Measurements from ENCODE around the gene FUT2.

Gene FUT2

DNA sequence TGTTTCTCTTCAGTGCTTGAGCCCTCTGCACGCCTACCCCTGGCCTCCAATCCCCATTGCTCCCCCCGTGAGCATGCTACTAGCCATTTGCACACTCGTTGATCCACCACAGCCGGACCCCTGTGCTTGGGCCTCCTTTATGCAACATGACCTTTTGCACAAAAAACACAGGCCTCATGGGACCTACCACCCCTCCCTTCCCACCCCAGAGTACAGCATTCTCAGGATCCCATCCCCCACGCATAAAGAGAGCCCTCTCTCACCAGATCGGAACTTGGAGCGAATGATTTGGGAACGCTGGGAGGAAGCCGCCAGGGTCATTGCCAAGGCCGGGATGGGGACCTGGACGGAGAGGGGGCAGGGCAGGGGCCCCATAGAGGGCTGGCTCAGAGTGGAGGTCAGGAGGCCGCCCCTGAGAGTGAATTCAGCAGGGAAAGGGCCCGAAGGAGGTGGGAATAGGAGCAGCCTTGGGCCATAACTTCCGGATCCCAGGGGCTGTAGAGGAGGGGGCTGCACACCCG lies 23.0 kb downstream of the FUT2 start:
- DNase-seq, result no peak
- TF ChIP-seq, protein P1, sequence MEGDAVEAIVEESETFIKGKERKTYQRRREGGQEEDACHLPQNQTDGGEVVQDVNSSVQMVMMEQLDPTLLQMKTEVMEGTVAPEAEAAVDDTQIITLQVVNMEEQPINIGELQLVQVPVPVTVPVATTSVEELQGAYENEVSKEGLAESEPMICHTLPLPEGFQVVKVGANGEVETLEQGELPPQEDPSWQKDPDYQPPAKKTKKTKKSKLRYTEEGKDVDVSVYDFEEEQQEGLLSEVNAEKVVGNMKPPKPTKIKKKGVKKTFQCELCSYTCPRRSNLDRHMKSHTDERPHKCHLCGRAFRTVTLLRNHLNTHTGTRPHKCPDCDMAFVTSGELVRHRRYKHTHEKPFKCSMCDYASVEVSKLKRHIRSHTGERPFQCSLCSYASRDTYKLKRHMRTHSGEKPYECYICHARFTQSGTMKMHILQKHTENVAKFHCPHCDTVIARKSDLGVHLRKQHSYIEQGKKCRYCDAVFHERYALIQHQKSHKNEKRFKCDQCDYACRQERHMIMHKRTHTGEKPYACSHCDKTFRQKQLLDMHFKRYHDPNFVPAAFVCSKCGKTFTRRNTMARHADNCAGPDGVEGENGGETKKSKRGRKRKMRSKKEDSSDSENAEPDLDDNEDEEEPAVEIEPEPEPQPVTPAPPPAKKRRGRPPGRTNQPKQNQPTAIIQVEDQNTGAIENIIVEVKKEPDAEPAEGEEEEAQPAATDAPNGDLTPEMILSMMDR (IDR thresholded peaks at IDR 0.05), result no peak
- H3K4me1 Mint-ChIP-seq, result peaks cover 63% of the 10 kb centered on the region
- H3K36me3 Mint-ChIP-seq (ENCODE audit: low read depth), result no peaks in the 10 kb centered on the region
- H3K27ac Mint-ChIP-seq, result peak overlapping the region; percentile 63
- peaks cover 6% of the 10 kb centered on the region for H3K27me3 Mint-ChIP-seq (ENCODE audit: low read depth, poor library complexity)
- H3K9me3 Mint-ChIP-seq, result no peaks in the 10 kb centered on the region
- peak overlapping the region; percentile 68 for H3K4me3 Mint-ChIP-seq

DNA sequence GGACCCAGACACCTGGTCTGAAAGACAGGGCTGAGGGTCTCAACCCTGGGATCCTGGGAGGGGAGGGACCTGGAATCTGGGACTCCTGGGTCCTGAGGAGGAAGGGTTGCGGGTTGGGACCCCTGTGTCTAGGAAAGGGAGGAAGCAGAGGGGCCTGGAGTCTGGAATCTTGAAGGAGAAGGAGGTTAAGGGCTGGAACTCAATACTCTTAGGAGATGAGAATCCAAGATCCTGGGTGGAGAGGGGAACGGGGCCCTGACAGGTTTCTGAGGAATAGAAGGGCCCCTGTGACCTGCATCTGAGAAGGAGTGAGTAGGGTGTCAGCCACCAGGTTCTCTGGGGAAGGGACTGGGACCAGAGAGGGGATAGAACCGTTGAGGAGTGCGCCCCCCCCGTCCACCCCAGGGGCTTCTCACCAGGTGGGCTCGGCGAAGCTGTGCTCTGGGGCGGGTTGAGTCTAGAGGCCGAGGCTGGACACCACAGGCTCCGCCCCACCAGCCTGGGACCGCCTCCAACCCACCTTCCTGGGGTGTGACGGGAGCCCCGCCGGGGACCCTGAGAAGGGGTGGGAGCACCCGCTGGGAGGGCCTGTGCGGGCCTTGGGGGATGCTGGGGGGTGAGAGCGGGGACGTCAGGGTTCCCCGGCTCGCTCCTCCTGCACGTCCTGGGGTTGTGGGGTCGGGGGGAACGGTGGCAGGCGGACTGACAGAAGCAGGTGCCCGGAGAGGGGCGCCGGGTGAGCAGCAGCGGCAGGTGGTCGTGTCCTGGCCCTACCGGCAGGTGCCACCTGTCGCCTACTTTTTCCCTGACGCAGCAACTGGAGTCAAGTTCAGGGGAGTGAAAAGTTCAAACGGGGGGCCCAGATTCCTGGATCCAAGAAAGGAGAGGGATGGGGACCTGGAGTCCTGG lies 23.7 kb downstream of the FUT2 start, which contains the start of gene MAMSTR:
Gene MAMSTR (minus strand): TSS at position 463 of the 909 bp plus-strand sequence. CDS start 694 bp downstream, outside the sequence.
- DNase-seq, result no peak
- no peaks in the 10 kb centered on the region for H3K9me3 Mint-ChIP-seq
- H3K4me3 Mint-ChIP-seq, result peak within 1 kb of the TSS; percentile 99
- peaks cover 6% of the 10 kb centered on the region for H3K27me3 Mint-ChIP-seq (ENCODE audit: low read depth, poor library complexity)
- peak within 1 kb of the TSS; percentile 99 for H3K27ac Mint-ChIP-seq
- H3K4me1 Mint-ChIP-seq, result peaks cover 60% of the 10 kb centered on the region
- TF ChIP-seq, protein P1 (IDR thresholded peaks at IDR 0.05), result no peak
- H3K36me3 Mint-ChIP-seq (ENCODE audit: low read depth), result no peaks in the 10 kb centered on the region

DNA sequence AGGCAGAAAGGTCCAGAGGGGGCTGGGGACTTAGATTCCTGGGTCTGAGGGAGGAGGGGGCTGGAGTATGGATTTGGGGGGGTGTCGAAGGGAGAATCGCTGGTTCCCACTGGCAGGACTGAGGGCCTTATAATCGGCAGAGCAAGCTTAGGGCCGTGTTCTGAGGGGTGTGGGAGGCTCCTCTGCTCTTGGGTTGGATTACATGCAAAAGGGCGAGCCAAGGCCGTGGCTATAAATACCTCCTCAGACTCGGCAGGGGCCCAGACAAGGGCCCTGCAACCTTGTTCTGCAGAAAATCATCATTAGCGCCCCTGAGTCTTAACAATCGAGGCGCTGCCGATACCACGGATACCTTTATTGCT lies 24.5 kb downstream of the FUT2 start:
- peaks cover 60% of the 10 kb centered on the region for H3K4me1 Mint-ChIP-seq
- peak overlapping the region; percentile 99 for H3K4me3 Mint-ChIP-seq
- no peak for DNase-seq
- no peaks in the 10 kb centered on the region for H3K9me3 Mint-ChIP-seq
- H3K27ac Mint-ChIP-seq, result peak overlapping the region; percentile 99
- H3K27me3 Mint-ChIP-seq (ENCODE audit: low read depth, poor library complexity), result peaks cover 3% of the 10 kb centered on the region
- H3K36me3 Mint-ChIP-seq (ENCODE audit: low read depth), result peaks cover 4% of the 10 kb centered on the region
- TF ChIP-seq, protein P1 (IDR thresholded peaks at IDR 0.05), result no peak

DNA sequence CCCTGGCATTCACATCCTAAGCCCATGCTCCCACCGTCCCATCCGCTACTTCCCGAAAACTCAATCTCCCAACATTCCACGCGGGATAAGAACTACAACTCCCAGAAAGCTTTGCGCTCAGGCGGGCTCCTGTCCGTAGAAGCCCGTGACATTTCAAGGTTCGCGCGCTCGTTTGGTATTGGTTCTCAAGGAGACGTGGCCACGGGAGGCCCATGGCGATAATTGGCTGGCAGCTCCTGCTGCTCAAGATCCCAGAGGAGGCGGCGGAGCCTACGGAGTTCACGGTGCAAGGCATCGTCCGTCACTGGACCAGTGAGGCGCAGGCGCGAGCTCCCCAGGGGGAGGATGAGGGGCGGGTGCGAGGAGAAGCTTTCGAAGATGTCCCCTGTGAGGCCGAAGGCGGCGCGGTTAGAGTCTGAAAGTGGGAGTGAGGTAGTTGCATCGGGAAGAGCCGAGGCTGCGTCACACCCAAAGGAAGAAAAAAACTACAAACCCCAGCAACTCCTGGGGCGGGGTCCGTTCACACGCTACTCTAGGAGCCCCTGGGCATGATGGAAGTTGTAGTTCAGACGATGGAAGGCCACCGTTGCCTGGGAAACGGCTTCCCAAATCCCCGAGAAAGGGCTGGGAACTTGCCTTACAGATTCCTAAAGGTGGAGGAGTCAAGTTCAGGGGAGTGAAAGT lies 25.0 kb downstream of the FUT2 start:
- peak overlapping the region; percentile 99 for H3K27ac Mint-ChIP-seq
- H3K9me3 Mint-ChIP-seq, result no peaks in the 10 kb centered on the region
- TF ChIP-seq, protein P1 (IDR thresholded peaks at IDR 0.05), result no peak
- peaks cover 3% of the 10 kb centered on the region for H3K27me3 Mint-ChIP-seq (ENCODE audit: low read depth, poor library complexity)
- H3K4me1 Mint-ChIP-seq, result peaks cover 59% of the 10 kb centered on the region
- H3K36me3 Mint-ChIP-seq (ENCODE audit: low read depth), result peaks cover 9% of the 10 kb centered on the region
- peak overlapping the region; percentile 99 for H3K4me3 Mint-ChIP-seq
- DNase-seq, result peak; percentile 96

DNA sequence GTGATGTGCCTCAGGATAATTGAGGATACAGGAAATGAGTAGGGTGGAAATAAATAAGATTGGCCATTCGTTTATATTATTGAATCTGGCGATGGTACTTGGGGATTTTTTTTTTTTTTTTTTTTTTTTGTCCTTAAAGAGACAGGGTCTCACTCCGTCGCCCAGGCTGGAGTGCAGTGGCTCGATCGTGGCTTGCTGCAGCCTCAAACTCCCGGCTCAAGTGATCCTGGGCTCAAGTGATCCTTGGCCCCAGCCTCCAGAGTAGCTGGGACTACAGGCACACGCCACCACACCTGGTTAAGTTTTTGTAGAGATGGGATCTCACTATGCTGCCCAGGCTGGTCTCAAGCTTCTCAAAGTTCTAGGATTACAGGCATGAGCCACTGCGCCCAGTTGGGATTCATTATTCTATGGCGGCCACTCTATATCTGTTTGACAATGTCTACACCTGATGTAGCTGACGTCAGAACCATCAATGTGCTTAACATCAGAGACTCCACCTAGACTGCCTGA lies 26.5 kb downstream of the FUT2 start:
- Mint-ChIP-seq H3K9me3 (no peaks in the 10 kb centered on the region), H3K27ac (no peak overlapping the region), H3K36me3 (ENCODE audit: low read depth) (peaks cover 16% of the 10 kb centered on the region), H3K4me3 (peak overlapping the region; percentile 48), H3K27me3 (ENCODE audit: low read depth, poor library complexity) (peaks cover 3% of the 10 kb centered on the region), H3K4me1 (peaks cover 46% of the 10 kb centered on the region)
- TF ChIP-seq, protein P1 (IDR thresholded peaks at IDR 0.05), result no peak
- DNase-seq, result no peak
